Caco-2 (cell line): ENCODE data around the gene BRSK2. TPM values are rescaled to one million over a fixed set of nuclear protein-coding genes. Genes with fewer than 3 reads are reported as not detected.

ENCODE experiments used
- BruUV-seq: library from RNA; stranded (reverse); fragments of 400-500 nt; replicated peaks from 2 replicates; lab custom pipeline; 2021; lab: Mats Ljungman, UMichigan
- CTCF ChIA-PET: fragments of 300-600 bp; sonication (Branson Sonifier 250); formaldehyde crosslinking; loops from one replicate; lab custom pipeline; 2022; ENCODE audit warnings: antibody characterized with exemption; lab: Charles Lee
- POLR2A ChIA-PET: fragments of 300-600 bp; sonication (Branson Sonifier 250); formaldehyde crosslinking; loops from one replicate; lab custom pipeline; 2022; ENCODE audit warnings: antibody characterized with exemption; lab: Charles Lee
- DNase-seq, 2 experiments: peaks; one replicate each; pipeline versions ENCODE4 v3.0.0 to v3.0.0-alpha.2; 2020 to 2022
- H3K27me3 ChIP-seq: replicated peaks from 2 replicates; pipeline ENCODE4 v1.6.0; 2011; ENCODE audit warnings: low read length; ENCODE audit not compliant: control insufficient read depth, insufficient read depth
- H3K36me3 ChIP-seq: 2 replicates; pipeline ENCODE4 v1.5.1; 2011; ENCODE audit warnings: low read length; ENCODE audit not compliant: control insufficient read depth, insufficient read depth
- H3K4me1 ChIP-seq: fragments of 250-450 bp; sonication (Bioruptor Pico); 2 replicates; pipeline ENCODE4 v1.5.1; 2020; ENCODE audit warnings: mild to moderate bottlenecking
- H3K4me3 ChIP-seq: 2 replicates; pipeline ENCODE4 v1.5.1; 2011; ENCODE audit warnings: low read depth, mild to moderate bottlenecking, control low read depth, low read length
- H3K9me3 ChIP-seq: fragments of 250-450 bp; sonication (Bioruptor Pico); 2 replicates; pipeline ENCODE4 v1.5.1; 2020; ENCODE audit warnings: mild to moderate bottlenecking, moderate library complexity
- H3K27ac Mint-ChIP-seq: one replicate; pipeline ENCODE4 v1.8.0; 2022; ENCODE audit warnings: mixed read lengths; ENCODE audit not compliant: unreplicated experiment
- H3K27me3 Mint-ChIP-seq: one replicate; pipeline ENCODE4 v1.8.0; 2022; ENCODE audit warnings: mixed read lengths; ENCODE audit not compliant: insufficient read depth, unreplicated experiment
- H3K36me3 Mint-ChIP-seq: one replicate; pipeline ENCODE4 v1.8.0; 2022; ENCODE audit warnings: mild to moderate bottlenecking, mixed read lengths; ENCODE audit not compliant: insufficient read depth, unreplicated experiment
- H3K4me1 Mint-ChIP-seq: one replicate; pipeline ENCODE4 v1.8.0; 2022; ENCODE audit warnings: low read depth, mixed read lengths; ENCODE audit not compliant: unreplicated experiment
- H3K4me3 Mint-ChIP-seq: one replicate; pipeline ENCODE4 v1.8.0; 2022; ENCODE audit warnings: mild to moderate bottlenecking, moderate library complexity, mixed read lengths; ENCODE audit not compliant: unreplicated experiment
- H3K9me3 Mint-ChIP-seq: one replicate; pipeline ENCODE4 v1.8.0; 2022; ENCODE audit warnings: mixed read lengths; ENCODE audit not compliant: unreplicated experiment
- CTCF ChIP-seq, 2 experiments: fragments of 200-600 bp in 1 of 2; IDR thresholded peaks; 1 replicate in 1 of 2; 2 replicates in 1 of 2; pipeline versions ENCODE4 v1.5.1 to v1.8.0; 2011 to 2022; ENCODE audit warnings: antibody characterized with exemption in 1 of 2, control low read depth in 1 of 2, inconsistent platforms in 1 of 2, low read depth in 1 of 2, low read length in 1 of 2, mild to moderate bottlenecking in 1 of 2, moderate library complexity in 1 of 2; ENCODE audit not compliant: insufficient read depth in 1 of 2, severe bottlenecking in 1 of 2, unreplicated experiment in 1 of 2
- intact Hi-C: fragments of 100-400 bp; cut with micrococcal nuclease; formaldehyde crosslinking; loops from one replicate; pipeline ENCODE4 v1.10.0; 2022; ENCODE audit not compliant: unreplicated experiment
- total RNA-seq: library from RNA; stranded (reverse); gene quantifications from 2 replicates; pipeline ENCODE4 v1.2.3, GENCODE V29; 2022

Gene BRSK2
- total RNA-seq, 1 experiment from 2014 or later: 32.8 TPM

DNA sequence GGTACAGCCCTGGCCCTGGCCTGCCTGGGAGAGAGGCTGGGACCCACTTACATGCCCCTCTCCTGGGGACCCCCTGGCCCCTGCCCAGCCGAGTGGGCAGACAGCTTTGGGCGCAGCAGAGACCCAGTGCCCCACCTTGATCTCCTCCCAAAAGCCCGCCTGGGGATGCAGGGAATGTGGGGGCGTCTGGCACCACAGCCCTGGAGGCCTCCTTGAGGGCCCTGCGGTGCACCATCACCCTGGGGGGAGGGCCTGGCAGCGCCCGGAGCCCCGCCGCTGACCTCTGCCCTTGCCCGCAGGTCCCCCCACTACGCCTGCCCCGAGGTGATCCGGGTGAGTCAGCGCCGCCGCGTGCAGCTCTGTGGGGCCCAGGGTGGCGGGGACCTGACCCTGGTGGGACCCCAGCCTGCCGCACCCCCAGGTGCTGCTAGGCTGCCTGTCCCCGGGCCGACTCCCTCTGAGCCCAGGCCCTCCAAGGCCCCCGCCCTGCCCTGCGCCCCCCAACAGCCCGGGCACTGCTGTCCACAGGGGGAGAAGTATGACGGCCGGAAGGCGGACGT is 53.2 kb downstream of the BRSK2 start:
- Histone ChIP-seq H3K27me3 (no peaks in the 10 kb centered on the region), H3K36me3 (no peaks in the 10 kb centered on the region), H3K4me3 (no peak overlapping the region), H3K4me1 (peaks cover 11% of the 10 kb centered on the region), H3K9me3 (no peaks in the 10 kb centered on the region)
- no peak overlapping the region for H3K27ac Mint-ChIP-seq
- no peaks in the 10 kb centered on the region for H3K27me3 Mint-ChIP-seq
- ChIA-PET CTCF (no interaction called here), POLR2A (no interaction called here)
- TF ChIP-seq CTCF (IDR thresholded peaks at IDR 0.05; ENCODE audit: insufficient read depth in 1 of 2, low read depth in 1 of 2, low read length in 1 of 2, severe bottlenecking in 1 of 2, unreplicated experiment in 1 of 2): no peak
- no peaks in the 10 kb centered on the region for H3K9me3 Mint-ChIP-seq
- DNase-seq: no peak
- no peaks in the 10 kb centered on the region for H3K4me1 Mint-ChIP-seq
- H3K36me3 Mint-ChIP-seq: no peaks in the 10 kb centered on the region
- no peak overlapping the region for H3K4me3 Mint-ChIP-seq
- BruUV-seq: no TSS peak
- intact Hi-C loops: no loop called here

DNA sequence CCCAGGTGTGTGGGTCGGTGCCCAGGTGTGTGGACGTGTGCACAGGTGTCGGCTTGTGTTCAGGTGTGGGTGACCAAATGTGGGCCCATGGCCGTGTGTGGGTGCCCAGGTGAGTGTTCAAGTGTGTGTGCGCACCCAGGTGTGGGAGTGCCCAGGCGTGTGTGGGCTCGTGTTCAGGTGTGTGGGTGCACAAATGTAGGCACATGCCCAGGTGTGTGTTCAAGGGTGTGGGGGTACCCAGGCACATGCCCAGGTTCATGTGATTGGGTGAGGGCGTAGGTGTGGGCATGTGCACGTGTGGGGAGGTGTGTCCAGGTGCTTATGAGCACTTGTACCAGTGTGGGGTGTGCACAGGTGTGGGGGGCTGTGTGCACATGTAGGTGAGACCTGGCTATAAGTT is 54.0 kb downstream of the BRSK2 start:
- TF ChIP-seq CTCF (IDR thresholded peaks at IDR 0.05; ENCODE audit: insufficient read depth in 1 of 2, low read depth in 1 of 2, low read length in 1 of 2, severe bottlenecking in 1 of 2, unreplicated experiment in 1 of 2): no peak
- Histone ChIP-seq H3K4me1 (peaks cover 2% of the 10 kb centered on the region), H3K27me3 (no peaks in the 10 kb centered on the region), H3K4me3 (no peak overlapping the region), H3K36me3 (no peaks in the 10 kb centered on the region), H3K9me3 (no peaks in the 10 kb centered on the region)
- POLR2A ChIA-PET: no interaction called here
- intact Hi-C loops: no loop called here
- Mint-ChIP-seq H3K27ac (no peak overlapping the region), H3K4me1 (no peaks in the 10 kb centered on the region), H3K9me3 (no peaks in the 10 kb centered on the region), H3K27me3 (no peaks in the 10 kb centered on the region), H3K4me3 (no peak overlapping the region), H3K36me3 (peaks cover 4% of the 10 kb centered on the region)
- no peak for DNase-seq
- CTCF ChIA-PET: no interaction called here
- BruUV-seq: no TSS peak

- H3K9me3 ChIP-seq: no peaks in the 10 kb centered on the region
- H3K4me1 ChIP-seq: no peaks in the 10 kb centered on the region
- H3K4me1 Mint-ChIP-seq: no peaks in the 10 kb centered on the region
- ChIA-PET POLR2A (no interaction called here), CTCF (interaction anchor here (0.6 kb wide), 1 partner anchor 135 kb away, joined by 3 read pairs; no protein-coding TSS in a partner anchor)
- BruUV-seq: no TSS peak
- no peaks in the 10 kb centered on the region for H3K9me3 Mint-ChIP-seq
- no peaks in the 10 kb centered on the region for H3K36me3 ChIP-seq
- no peak overlapping the region for H3K4me3 Mint-ChIP-seq
- no peaks in the 10 kb centered on the region for H3K27me3 ChIP-seq
- H3K36me3 Mint-ChIP-seq: peaks cover 8% of the 10 kb centered on the region
- H3K27ac Mint-ChIP-seq: no peak overlapping the region
- TF ChIP-seq CTCF (IDR thresholded peaks at IDR 0.05; ENCODE audit: insufficient read depth in 1 of 2, low read depth in 1 of 2, low read length in 1 of 2, severe bottlenecking in 1 of 2, unreplicated experiment in 1 of 2): no peak
- intact Hi-C loops: no loop called here
- no peaks in the 10 kb centered on the region for H3K27me3 Mint-ChIP-seq
- H3K4me3 ChIP-seq: no peak overlapping the region
- DNase-seq: no peak
Measured at GRCh38 chr11:1444321-1444720, 54.6 kb downstream of the BRSK2 start.
